OCI-LY7 (cell line): ENCODE measurements around the gene DDX42. TPM values are rescaled to one million over a fixed set of nuclear protein-coding genes. Genes with fewer than 3 reads are reported as not detected.

Source experiments
- BruUV-seq: library from RNA; stranded (reverse); fragments of 400-500 nt; replicated peaks from 2 replicates; lab custom pipeline; 2021; lab: Mats Ljungman, UMichigan
- CTCF ChIA-PET: fragments of 300-600 bp; sonication (Branson Sonifier 250); formaldehyde crosslinking; loops from one replicate; lab custom pipeline; 2022; ENCODE audit warnings: antibody characterized with exemption; ENCODE audit not compliant: unreplicated experiment; lab: Charles Lee
- POLR2A ChIA-PET: fragments of 300-600 bp; sonication (Branson Sonifier 250); formaldehyde crosslinking; loops from one replicate; lab custom pipeline; 2022; ENCODE audit warnings: antibody characterized with exemption; lab: Charles Lee
- DNase-seq: peaks from one replicate; pipeline ENCODE4 v3.0.0-alpha.2; 2015; ENCODE audit warnings: low spot score
- H2AFZ ChIP-seq: fragments of 200-600 bp; sonication (generic), shearing (Covaris generic); 2 replicates; pipeline ENCODE4 v1.6.1; 2014; ENCODE audit warnings: mild to moderate bottlenecking, antibody characterized with exemption, low read length, moderate library complexity
- H3K27ac ChIP-seq: fragments of 200-600 bp; sonication (generic); 2 replicates; pipeline ENCODE4 v1.5.1; 2014; ENCODE audit warnings: mixed run types, low read depth, mild to moderate bottlenecking, moderate library complexity, low read length, inconsistent platforms; ENCODE audit not compliant: poor library complexity, severe bottlenecking
- H3K36me3 ChIP-seq: fragments of 200-600 bp; sonication (generic); 2 replicates; pipeline ENCODE4 v1.6.1; 2014; ENCODE audit warnings: mild to moderate bottlenecking, antibody characterized with exemption, low read length, moderate library complexity, mixed read lengths; ENCODE audit not compliant: insufficient read depth
- H3K4me1 ChIP-seq: fragments of 200-600 bp; sonication (generic); 2 replicates; pipeline ENCODE4 v1.5.1; 2014; ENCODE audit warnings: mild to moderate bottlenecking, low read length; ENCODE audit not compliant: insufficient read depth, poor library complexity, severe bottlenecking
- H3K4me2 ChIP-seq: fragments of 200-600 bp; sonication (generic); 2 replicates; pipeline ENCODE4 v1.6.1; 2014; ENCODE audit warnings: mild to moderate bottlenecking, low read length
- H3K4me3 ChIP-seq: fragments of 200-600 bp; sonication (generic); 2 replicates; pipeline ENCODE4 v1.5.1; 2014; ENCODE audit warnings: mild to moderate bottlenecking, low read depth, low read length; ENCODE audit not compliant: poor library complexity, severe bottlenecking
- H3K79me2 ChIP-seq: fragments of 200-600 bp; sonication (generic); 2 replicates; pipeline ENCODE4 v1.6.1; 2016; ENCODE audit warnings: low read depth, mild to moderate bottlenecking, low read length, moderate library complexity, mixed read lengths; ENCODE audit not compliant: insufficient read depth
- H3K9me2 ChIP-seq: fragments of 200-600 bp; sonication (generic); 2 replicates; pipeline ENCODE4 v1.6.1; 2016; ENCODE audit warnings: mild to moderate bottlenecking, low read length, mixed read lengths; ENCODE audit not compliant: insufficient read depth
- H3K9me3 ChIP-seq: fragments of 200-600 bp; sonication (generic); 2 replicates; pipeline ENCODE4 v1.6.1; 2014; ENCODE audit warnings: mild to moderate bottlenecking, mixed run types, low read length, mixed read lengths
- H4K20me1 ChIP-seq: fragments of 200-600 bp; sonication (generic); 2 replicates; pipeline ENCODE4 v1.6.1; 2014; ENCODE audit warnings: mild to moderate bottlenecking, antibody characterized with exemption, low read length, moderate library complexity, mixed read lengths; ENCODE audit not compliant: insufficient read depth
- CTCF ChIP-seq: fragments of 200-600 bp; sonication (generic); conservative IDR thresholded peaks from 2 replicates; pipeline ENCODE4 v1.5.1; 2014; ENCODE audit warnings: mild to moderate bottlenecking, antibody characterized with exemption, low read length, moderate library complexity, mixed read lengths
- EZH2phosphoT487 ChIP-seq: fragments of 200-600 bp; sonication (generic); IDR thresholded peaks from 2 replicates; pipeline ENCODE4 v1.6.1; 2018; ENCODE audit warnings: low read depth, borderline replicate concordance, mild to moderate bottlenecking, mixed run types, antibody characterized with exemption, low read length, moderate library complexity, mixed read lengths
- intact Hi-C: fragments of 100-400 bp; cut with micrococcal nuclease; formaldehyde crosslinking; loops from one replicate; pipeline ENCODE4 v1.10.0; 2022; ENCODE audit not compliant: unreplicated experiment
- total RNA-seq, 2 experiments: library from RNA; depleted of rRNA in 1 of 2; stranded (reverse); fragments of >200 nt in 1 of 2; shearing (Covaris generic) in 1 of 2; gene quantifications; 2 replicates each; pipeline ENCODE4 v1.2.3, GENCODE V29; 2014 to 2022

Gene DDX42
- total RNA-seq, 2 experiments from 2014 or later: 85.1 to 145 TPM

DNA sequence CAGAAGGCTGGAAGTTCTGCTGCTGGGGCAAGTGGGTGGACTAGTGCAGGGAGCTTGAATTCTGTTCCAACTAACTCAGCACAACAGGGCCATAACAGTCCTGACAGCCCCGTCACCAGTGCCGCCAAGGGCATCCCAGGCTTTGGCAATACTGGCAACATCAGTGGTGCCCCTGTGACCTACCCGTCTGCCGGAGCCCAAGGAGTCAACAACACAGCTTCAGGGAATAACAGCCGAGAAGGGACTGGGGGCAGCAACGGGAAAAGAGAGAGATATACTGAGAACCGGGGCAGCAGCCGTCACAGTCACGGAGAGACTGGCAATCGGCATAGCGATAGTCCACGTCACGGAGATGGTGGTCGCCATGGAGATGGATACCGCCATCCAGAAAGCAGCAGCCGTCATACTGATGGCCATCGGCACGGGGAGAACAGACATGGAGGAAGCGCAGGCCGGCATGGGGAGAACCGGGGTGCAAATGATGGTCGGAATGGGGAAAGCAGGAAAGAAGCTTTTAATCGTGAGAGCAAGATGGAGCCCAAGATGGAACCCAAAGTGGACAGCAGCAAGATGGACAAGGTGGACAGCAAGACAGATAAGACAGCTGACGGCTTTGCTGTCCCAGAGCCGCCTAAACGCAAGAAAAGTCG lies 43.9 kb downstream of the DDX42 start:
- DNase-seq: no peak
- Histone ChIP-seq H3K36me3 (peaks cover 99% of the 10 kb centered on the region), H4K20me1 (peaks cover 4% of the 10 kb centered on the region; the same call in 1 of the 2 replicates), H3K4me3 (no peak overlapping the region), H3K9me3 (no peaks in the 10 kb centered on the region), H3K4me1 (peaks cover 4% of the 10 kb centered on the region), H3K79me2 (no peaks in the 10 kb centered on the region), H3K27ac (no peak overlapping the region), H3K4me2 (no peak overlapping the region), H3K9me2 (no peaks in the 10 kb centered on the region), H2AFZ (no peak overlapping the region)
- CTCF ChIA-PET: no interaction called here
- POLR2A ChIA-PET: interaction anchor here (0.7 kb wide), 1 partner anchor 13 kb away, joined by 3 read pairs; no protein-coding TSS in a partner anchor
- TF ChIP-seq CTCF: no peak
- no peak for TF ChIP-seq EZH2phosphoT487
- intact Hi-C loops: no loop called here
- TSS peak; percentile 79 for BruUV-seq

DNA sequence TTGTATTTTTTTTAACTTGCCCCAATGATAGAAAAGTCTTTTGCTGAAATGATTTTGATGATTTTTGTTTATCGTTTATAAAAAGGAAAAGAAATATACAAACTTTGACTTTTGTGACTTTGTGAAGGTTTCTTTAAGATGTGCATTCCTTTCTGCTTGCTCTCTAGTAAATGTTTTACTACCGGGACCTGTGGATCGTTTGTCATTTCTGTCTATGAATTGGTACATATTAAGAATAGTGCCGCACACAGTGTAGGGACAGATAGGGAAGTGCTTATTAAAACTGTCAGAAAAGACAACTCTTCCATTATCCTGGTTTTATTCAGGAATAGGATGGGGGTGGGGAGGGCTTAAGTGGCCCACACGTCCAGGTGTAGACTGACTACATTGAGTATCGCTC lies 45.2 kb downstream of the DDX42 start:
- BruUV-seq: no TSS peak
- no peak overlapping the region for H3K27ac ChIP-seq
- H3K4me2 ChIP-seq: no peak overlapping the region
- H4K20me1 ChIP-seq: peaks cover 4% of the 10 kb centered on the region; the same call in 1 of the 2 replicates
- intact Hi-C loops: no loop called here
- peaks cover 4% of the 10 kb centered on the region for H3K4me1 ChIP-seq
- H2AFZ ChIP-seq: no peak overlapping the region
- ChIA-PET CTCF (no interaction called here), POLR2A (interaction anchor here (0.9 kb wide), 1 partner anchor 46 kb away, joined by 3 read pairs; the partner anchor contains the start of gene CCDC47)
- H3K36me3 ChIP-seq: peaks cover 98% of the 10 kb centered on the region
- H3K79me2 ChIP-seq: no peaks in the 10 kb centered on the region
- H3K9me2 ChIP-seq: no peaks in the 10 kb centered on the region
- no peak for TF ChIP-seq EZH2phosphoT487
- TF ChIP-seq CTCF: no peak
- no peak for DNase-seq
- no peak overlapping the region for H3K4me3 ChIP-seq
- H3K9me3 ChIP-seq: no peaks in the 10 kb centered on the region
